NB4 (cell line): ENCODE measurements around the gene HSPG2.
A peak's percentile ranks its signal among the peaks of the same experiment; 100 is the strongest.

Experiments
- CTCF ChIP-seq: IDR thresholded peaks from one replicate; pipeline ENCODE4 v1.5.1; 2012; ENCODE audit warnings: low read depth, low read length
- MAX ChIP-seq: IDR thresholded peaks from 2 replicates; pipeline ENCODE4 v1.6.1; 2011; ENCODE audit warnings: low read depth, low read length

- TF ChIP-seq CTCF (peak; percentile 10), MAX (no peak)
Measured at GRCh38 chr1:21834094-21834493, 103.0 kb downstream of the HSPG2 start.
